Stomach (tissue), 9 donors: ENCODE measurements around the gene ARID3A. TPM values are rescaled to one million over a fixed set of nuclear protein-coding genes. Genes with fewer than 3 reads are reported as not detected.
A peak's percentile ranks its signal among the peaks of the same experiment; 100 is the strongest.
"Not testable (repeated sequence)": the region's sequence is repeated elsewhere in the genome, so short reads cannot be mapped to it uniquely, and the experiment has no call there.

Source experiments
- DNase-seq, 2 donors: peaks; one replicate each; pipeline versions ENCODE4 v3.0.0 to v3.0.0-alpha.2; 2013 to 2019
- H3K27ac ChIP-seq, 5 donors: fragments of 200-600 bp in 4 of 5; sonication (generic) in 4 of 5; one replicate each; pipeline ENCODE4 v1.5.1; 2013 to 2019; ENCODE audit warnings: mild to moderate bottlenecking in 1 of 5, moderate library complexity in 1 of 5
- H3K27me3 ChIP-seq, 3 donors: fragments of 200-600 bp; sonication (generic); one replicate each; pipeline ENCODE4 v1.5.1; 2017 to 2019; ENCODE audit warnings: mixed run types in 1 of 3
- H3K36me3 ChIP-seq, 4 donors: fragments of 200-600 bp; sonication (generic); 1 replicate in 3 of 4; 2 replicates in 1 of 4; pipeline ENCODE4 v1.5.1; 2016 to 2019
- H3K4me1 ChIP-seq, 4 donors: fragments of 200-600 bp; sonication (generic); one replicate each; pipeline ENCODE4 v1.5.1; 2016 to 2019
- H3K4me3 ChIP-seq, 4 donors: fragments of 200-600 bp; sonication (generic) in 3 of 4; one replicate each; pipeline ENCODE4 v1.5.1; 2016 to 2019; ENCODE audit warnings: mild to moderate bottlenecking in 1 of 4
- H3K9me3 ChIP-seq, 4 donors: fragments of 200-600 bp; sonication (generic); one replicate each; pipeline ENCODE4 v1.5.1; 2016 to 2019
- EP300 ChIP-seq: sonication (generic); formaldehyde crosslinking; IDR thresholded peaks from one replicate; pipeline ENCODE4 v1.6.1; 2017; ENCODE audit warnings: antibody characterized with exemption
- POLR2A ChIP-seq, 4 donors: fragments of 450-650 bp; IDR thresholded peaks; one replicate each; pipeline ENCODE4 v1.6.1; 2016; ENCODE audit warnings: antibody characterized with exemption in 4 of 4, control low read depth in 2 of 4, mild to moderate bottlenecking in 1 of 4, moderate library complexity in 1 of 4
- POLR2AphosphoS5 ChIP-seq, 3 donors: sonication (generic); formaldehyde crosslinking; IDR thresholded peaks; one replicate each; pipeline ENCODE4 v1.6.1; 2016; ENCODE audit warnings: antibody characterized with exemption in 3 of 3
- WGBS, 5 donors: extraction: QIAGEN DNeasy Blood & Tissue Kit in 3 of 5; methylation state at CpG; one replicate each; pipeline versions ENCODE4 v1.1.5 to v1.1.7; 2013 to 2018; 5-methylcytosine and 5-hydroxymethylcytosine counted together
- intact Hi-C: fragments of 100-400 bp; cut with DNase I; formaldehyde crosslinking; loops from one replicate; pipeline ENCODE4 v1.15.1; 2023; ENCODE audit warnings: low total_unique reads
- polyA plus RNA-seq, 3 donors: library from polyadenylated mRNA; stranded (reverse); fragments of 200-250 nt; gene quantifications; one replicate each; pipeline ENCODE4 v1.2.3, GENCODE V29; 2013
- total RNA-seq, 5 donors: library from RNA; depleted of rRNA; stranded (reverse); fragments of >200 nt; gene quantifications; one replicate each; pipeline versions ENCODE4 v1.1.0 to v1.2.3, GENCODE V29; 2014 to 2016
- TF ChIP-seq, protein P1 (sequence below), 7 experiments: fragments of 450-650 bp in 4 of 7; fragments of 200-600 bp in 3 of 7; sonication (generic) in 3 of 7; IDR thresholded peaks; one replicate each; pipeline ENCODE4 v1.5.1; 2016 to 2019; ENCODE audit warnings: antibody characterized with exemption in 7 of 7, control low read depth in 2 of 7, mild to moderate bottlenecking in 1 of 7
- donor health status: healthy with polysubstance abuse.
- donor health status: Bipolar disorder and iron deficiency.
- donor health status: healthy.

ARID3A gene
- total and polyA plus RNA-seq, 8 donors = 1.1 to 23.5 (median 2.1) TPM; not detected in 1

- Histone ChIP-seq H3K4me1 (peaks cover 49 to 83% (median 70%) of the 10 kb centered on the region in 4 donors), H3K27me3 (no peaks in the 10 kb centered on the region), H3K27ac (peak overlapping the region in 3 of 5 donors; percentile 89 to 99 (median 96)), H3K36me3 (peaks cover 0 to 16% (median 14%) of the 10 kb centered on the region in 4 donors), H3K9me3 (no peaks in the 10 kb centered on the region), H3K4me3 (peak overlapping the region; percentile 96 to 97 (median 97))
- DNase-seq = no peak
- intact Hi-C loops = no loop called here
- no peak for TF ChIP-seq POLR2AphosphoS5 (IDR thresholded peaks at IDR 0.05)
- TF ChIP-seq POLR2A (IDR thresholded peaks at IDR 0.05) = no peak
- TF ChIP-seq, protein P1, sequence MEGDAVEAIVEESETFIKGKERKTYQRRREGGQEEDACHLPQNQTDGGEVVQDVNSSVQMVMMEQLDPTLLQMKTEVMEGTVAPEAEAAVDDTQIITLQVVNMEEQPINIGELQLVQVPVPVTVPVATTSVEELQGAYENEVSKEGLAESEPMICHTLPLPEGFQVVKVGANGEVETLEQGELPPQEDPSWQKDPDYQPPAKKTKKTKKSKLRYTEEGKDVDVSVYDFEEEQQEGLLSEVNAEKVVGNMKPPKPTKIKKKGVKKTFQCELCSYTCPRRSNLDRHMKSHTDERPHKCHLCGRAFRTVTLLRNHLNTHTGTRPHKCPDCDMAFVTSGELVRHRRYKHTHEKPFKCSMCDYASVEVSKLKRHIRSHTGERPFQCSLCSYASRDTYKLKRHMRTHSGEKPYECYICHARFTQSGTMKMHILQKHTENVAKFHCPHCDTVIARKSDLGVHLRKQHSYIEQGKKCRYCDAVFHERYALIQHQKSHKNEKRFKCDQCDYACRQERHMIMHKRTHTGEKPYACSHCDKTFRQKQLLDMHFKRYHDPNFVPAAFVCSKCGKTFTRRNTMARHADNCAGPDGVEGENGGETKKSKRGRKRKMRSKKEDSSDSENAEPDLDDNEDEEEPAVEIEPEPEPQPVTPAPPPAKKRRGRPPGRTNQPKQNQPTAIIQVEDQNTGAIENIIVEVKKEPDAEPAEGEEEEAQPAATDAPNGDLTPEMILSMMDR (IDR thresholded peaks at IDR 0.05) = no peak
- no peak for TF ChIP-seq EP300
- 38 to 54% (median 50%) methylated on average over 12 to 17 of the region's 17 CpGs for WGBS, 5 donors
Observed at GRCh38 chr19:1018932-1019615, 93.2 kb downstream of the ARID3A start.

DNA sequence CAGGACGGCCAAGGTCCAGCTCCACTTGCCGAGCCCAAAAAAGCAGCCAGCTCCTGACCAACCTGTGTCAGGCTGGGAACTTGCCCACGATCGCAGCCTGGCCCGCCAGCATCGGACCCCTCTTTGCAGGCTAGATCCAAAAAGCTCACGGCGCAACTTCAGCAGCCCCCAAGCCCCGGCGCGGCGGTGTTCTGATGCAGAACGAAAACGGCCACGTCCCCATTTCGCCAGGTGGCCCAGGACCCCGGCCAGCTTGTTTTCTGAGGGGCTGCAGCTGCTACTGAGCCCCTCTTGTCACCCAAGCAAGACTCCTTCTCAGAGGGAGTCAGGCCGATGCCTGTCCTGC, 93.8 kb downstream of the ARID3A start:
- peak overlapping the region in 4 of 5 donors; percentile 89 to 99 (median 94) for H3K27ac ChIP-seq
- H3K4me3 ChIP-seq = peak overlapping the region; percentile 96 to 97 (median 97)
- intact Hi-C loops = no loop called here
- H3K9me3 ChIP-seq = no peaks in the 10 kb centered on the region
- no peak for DNase-seq
- peaks cover 0 to 11% (median 9%) of the 10 kb centered on the region in 4 donors for H3K36me3 ChIP-seq
- WGBS, 5 donors = 48 to 55% (median 54%) methylated on average over 11 to 18 of the region's 18 CpGs
- no peaks in the 10 kb centered on the region for H3K27me3 ChIP-seq
- peaks cover 49 to 77% (median 67%) of the 10 kb centered on the region in 4 donors for H3K4me1 ChIP-seq
- TF ChIP-seq POLR2A (IDR thresholded peaks at IDR 0.05) (no peak), POLR2AphosphoS5 (IDR thresholded peaks at IDR 0.05) (no peak), EP300 (no peak)
- TF ChIP-seq, protein P1 (IDR thresholded peaks at IDR 0.05) = no peak

DNA sequence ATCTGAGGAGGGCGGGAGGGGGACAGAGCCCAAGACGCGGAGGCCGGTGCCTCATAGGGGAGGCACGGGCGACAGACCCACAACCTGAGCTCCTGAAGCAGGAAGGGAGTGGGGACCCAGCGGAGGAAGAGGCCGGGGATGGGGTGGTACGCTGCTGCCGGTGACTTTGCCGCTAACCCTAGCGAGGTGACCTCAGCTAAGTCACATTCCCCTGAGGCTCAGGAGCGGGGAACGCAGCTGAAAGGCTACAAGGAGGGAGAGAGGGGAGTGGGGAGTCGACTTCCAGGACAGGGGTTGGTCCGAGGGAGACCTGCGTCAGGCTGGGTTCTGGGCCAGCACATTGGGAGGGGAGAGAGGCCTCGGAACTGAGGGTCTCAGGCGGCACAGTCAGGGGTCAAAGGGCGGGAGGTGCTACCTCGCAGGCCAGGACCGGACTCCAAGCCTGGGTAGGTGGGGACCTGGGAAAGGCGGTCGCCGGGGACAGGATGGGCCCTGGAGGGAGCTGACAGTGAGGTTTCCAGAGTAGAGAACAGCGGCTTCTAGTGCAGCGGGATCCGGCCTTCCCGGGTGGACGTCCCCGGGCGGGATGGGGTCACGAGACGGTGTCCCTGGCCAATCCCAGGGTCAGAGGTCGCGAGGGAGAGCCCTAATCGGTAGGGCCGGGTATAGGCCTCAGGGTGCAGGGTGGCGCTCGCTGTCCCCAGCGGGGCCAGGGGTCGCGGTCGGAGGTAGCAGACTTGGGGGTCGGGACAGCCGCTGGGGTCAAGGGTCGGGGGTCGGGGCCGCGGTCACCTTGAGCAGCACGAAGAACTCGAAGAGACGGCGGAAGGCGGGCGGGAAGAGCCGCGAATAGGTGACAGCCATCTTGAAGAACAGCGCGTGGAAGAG, 94.4 kb downstream of the ARID3A start:
- TF ChIP-seq, protein P1 (IDR thresholded peaks at IDR 0.05) = no peak
- TF ChIP-seq POLR2AphosphoS5 (IDR thresholded peaks at IDR 0.05) (no peak), EP300 (no peak), POLR2A (IDR thresholded peaks at IDR 0.05) (no peak)
- WGBS, 5 donors = 1 to 2% (median 1%) methylated on average over 49 to 60 of the region's 60 CpGs
- H3K36me3 ChIP-seq = peaks cover 0 to 5% (median 3%) of the 10 kb centered on the region in 4 donors
- H3K9me3 ChIP-seq = no peaks in the 10 kb centered on the region
- DNase-seq = no peak
- H3K27ac ChIP-seq = peak overlapping the region; percentile 89 to 99 (median 94)
- intact Hi-C loops = no loop called here
- H3K4me3 ChIP-seq = peak overlapping the region; percentile 96 to 97 (median 97)
- peaks cover 44 to 71% (median 62%) of the 10 kb centered on the region in 4 donors for H3K4me1 ChIP-seq
- no peaks in the 10 kb centered on the region for H3K27me3 ChIP-seq

DNA sequence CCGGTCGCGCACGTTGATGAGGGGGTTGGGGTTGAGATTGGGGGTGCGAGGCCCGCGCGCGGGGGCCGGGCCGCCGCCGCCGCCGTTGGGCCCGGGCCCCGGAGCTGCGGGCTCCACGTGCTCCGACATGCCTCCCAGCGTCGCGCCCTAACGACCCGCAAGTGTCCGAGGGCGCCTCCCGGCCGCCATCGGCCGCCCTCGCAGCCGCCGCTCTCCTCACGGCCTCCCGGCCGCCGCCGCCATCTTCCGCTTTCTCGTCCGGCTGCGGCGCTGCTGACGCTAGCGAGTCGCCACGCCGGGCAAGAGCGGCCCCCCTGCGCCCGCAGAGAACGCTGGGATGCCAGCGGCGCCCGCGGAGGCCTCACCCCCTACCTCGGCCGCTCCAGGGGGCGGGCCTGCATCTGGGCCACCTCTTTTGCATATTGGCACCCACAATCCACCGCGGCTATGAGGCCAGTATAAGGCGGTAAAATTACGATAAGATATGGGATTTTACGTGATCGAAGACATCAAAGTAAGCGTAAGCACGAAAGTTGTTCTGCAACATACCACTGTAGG, 95.1 kb downstream of the ARID3A start, which contains the start of gene TMEM259:
Gene TMEM259, minus strand, starts transcription at position 256 of the 558 bp plus-strand sequence. Its CDS starts 127 bp downstream, at position 129.
- H3K4me1 ChIP-seq = peaks cover 40 to 70% (median 58%) of the 10 kb centered on the region in 4 donors
- WGBS, 5 donors = 0 to 1% (median 1%) methylated on average over 10 to 68 of the region's 68 CpGs
- H3K27ac ChIP-seq = peak within 1 kb of the TSS; percentile 89 to 99 (median 94)
- H3K4me3 ChIP-seq = peak within 1 kb of the TSS; percentile 96 to 97 (median 97)
- DNase-seq = peak; percentile 98 to 99
- H3K27me3 ChIP-seq = no peaks in the 10 kb centered on the region
- peak; percentile 75 to 96 (median 87) for TF ChIP-seq POLR2AphosphoS5 (IDR thresholded peaks at IDR 0.05)
- no peak for TF ChIP-seq EP300
- peak in 1 of 4 donors; percentile 57 for TF ChIP-seq POLR2A (IDR thresholded peaks at IDR 0.05)
- TF ChIP-seq, protein P1 (IDR thresholded peaks at IDR 0.05) = no peak
- H3K36me3 ChIP-seq = peaks cover 0 to 5% (median 0%) of the 10 kb centered on the region in 4 donors
- intact Hi-C loops = no loop called here
- H3K9me3 ChIP-seq = no peaks in the 10 kb centered on the region

DNA sequence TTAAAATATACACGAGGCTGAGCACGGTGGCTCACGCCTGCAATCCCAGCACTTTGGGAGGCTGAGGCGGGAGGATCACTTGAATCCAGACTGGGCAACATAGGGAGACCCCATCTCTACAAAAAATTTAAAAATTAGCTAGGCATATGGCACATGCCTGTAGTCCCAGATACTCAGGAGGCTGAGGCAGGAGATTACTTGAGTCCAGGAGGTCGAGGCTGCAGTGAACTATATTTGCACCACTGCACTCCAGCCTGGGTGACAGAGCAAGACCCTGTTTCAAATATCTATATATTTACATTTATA, 98.0 kb downstream of the ARID3A start:
- H3K4me1 ChIP-seq = peaks cover 11 to 63% (median 52%) of the 10 kb centered on the region in 4 donors
- H3K27me3 ChIP-seq, H3K36me3 ChIP-seq, H3K9me3 ChIP-seq, H3K4me3 ChIP-seq, intact Hi-C loops, DNase-seq: not testable (repeated sequence)
- peak overlapping the region in 1 of 5 donors; percentile 99 for H3K27ac ChIP-seq
- WGBS, 5 donors = 72 to 83% (median 78%) methylated on average over 5 of the region's 5 CpGs

DNA sequence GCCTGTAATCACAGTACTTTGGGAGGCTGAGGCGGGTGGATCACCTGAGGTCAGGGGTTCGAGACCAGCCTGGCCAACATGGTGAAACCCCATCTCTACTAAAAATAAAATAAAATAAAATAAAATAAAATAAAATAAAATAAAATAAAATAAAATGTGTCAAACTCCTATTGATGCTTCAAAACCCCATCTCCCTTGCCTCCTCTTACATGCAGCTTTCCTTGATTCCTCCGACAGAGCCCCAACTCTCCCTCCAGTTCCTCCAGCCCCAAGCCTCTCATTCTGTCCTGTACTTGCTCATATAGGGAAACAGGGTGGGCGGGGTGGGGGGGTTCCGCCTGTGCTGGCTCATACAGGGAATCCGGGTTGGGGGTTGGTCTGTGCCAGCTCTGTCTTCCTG, 99.2 kb downstream of the ARID3A start:
- H3K36me3 ChIP-seq, DNase-seq, H3K9me3 ChIP-seq, H3K27me3 ChIP-seq, intact Hi-C loops, H3K4me3 ChIP-seq: not testable (repeated sequence)
- Histone ChIP-seq H3K27ac (peak overlapping the region in 1 of 5 donors; percentile 99), H3K4me1 (peaks cover 6 to 63% (median 51%) of the 10 kb centered on the region in 4 donors)
- 77 to 91% (median 85%) methylated on average over 6 of the region's 6 CpGs for WGBS, 5 donors
